GM21390 (cell line): ENCODE results near the gene PTPRM.

Experiments used
- ATAC-seq: cut with Tn5 transposase; IDR thresholded peaks from one replicate; pipeline ENCODE4 v1.9.1; 2021; ENCODE audit not compliant: unreplicated experiment

PTPRM gene

GRCh38 chr18:8367217-8367988, 800.3 kb downstream of the PTPRM start:
- ATAC-seq: no peak

DNA sequence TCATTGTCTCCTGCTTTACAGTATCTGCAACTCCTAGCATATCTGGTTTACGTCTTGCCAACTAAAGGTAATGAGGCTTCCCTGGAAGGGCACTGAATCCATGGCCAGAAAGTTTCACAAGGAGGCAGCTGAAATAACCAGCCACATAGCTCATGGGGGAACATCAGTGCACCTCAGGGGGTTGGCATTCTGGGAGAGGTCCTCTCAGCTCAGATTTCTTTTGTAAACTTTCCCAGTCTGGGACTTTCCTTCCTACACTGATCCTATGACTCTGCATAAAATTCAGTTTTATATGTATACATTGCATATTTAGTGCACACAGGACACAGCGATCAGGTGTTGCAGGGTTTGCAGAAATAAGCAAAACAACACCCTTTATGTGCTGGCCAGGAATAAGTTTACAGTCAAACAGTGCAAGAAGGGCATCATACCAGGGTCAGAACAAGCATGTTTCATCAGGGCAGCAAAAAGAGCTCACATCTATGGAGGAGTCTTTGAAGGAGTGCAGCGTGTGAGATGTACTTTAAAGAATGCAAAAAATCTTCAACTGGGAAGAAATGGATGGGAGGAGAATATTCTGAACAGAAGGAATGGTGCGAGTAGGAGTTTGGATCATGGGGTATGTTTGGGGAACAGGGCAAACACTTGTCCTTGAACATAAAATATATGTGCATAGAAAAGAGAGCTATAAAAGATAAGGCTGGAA, 801.5 kb downstream of the PTPRM start:
- ATAC-seq: no peak

- no peak for ATAC-seq
Observed at GRCh38 chr18:8373486-8373885, 806.4 kb downstream of the PTPRM start.

- ATAC-seq: no peak
Observed at GRCh38 chr18:8374676-8375075, 807.6 kb downstream of the PTPRM start.

- no peak for ATAC-seq
Observed at GRCh38 chr18:8375249-8375648, 808.1 kb downstream of the PTPRM start.

DNA sequence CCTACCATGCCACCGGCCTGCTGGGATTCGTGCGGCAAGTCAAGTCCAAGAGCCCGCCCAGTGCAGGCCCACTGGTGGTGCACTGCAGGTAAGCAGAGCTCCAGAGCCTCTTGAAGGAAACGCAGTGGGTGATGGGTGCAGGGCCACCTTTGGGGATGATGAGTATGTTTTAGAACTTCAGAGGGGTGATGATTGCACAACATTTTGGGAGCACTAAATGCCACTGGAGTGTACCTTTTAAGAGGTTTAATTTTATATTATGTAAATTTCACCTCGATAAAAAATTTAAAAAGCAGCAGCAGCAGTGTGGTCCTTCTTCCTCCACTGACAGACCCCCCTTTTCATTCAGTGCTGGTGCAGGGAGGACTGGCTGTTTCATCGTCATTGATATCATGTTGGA, 809.0 kb downstream of the PTPRM start:
- ATAC-seq: no peak

GRCh38 chr18:8379187-8379941, 812.2 kb downstream of the PTPRM start:
- no peak for ATAC-seq

- ATAC-seq: no peak
Observed at GRCh38 chr18:8380006-8380405, 812.9 kb downstream of the PTPRM start.

DNA sequence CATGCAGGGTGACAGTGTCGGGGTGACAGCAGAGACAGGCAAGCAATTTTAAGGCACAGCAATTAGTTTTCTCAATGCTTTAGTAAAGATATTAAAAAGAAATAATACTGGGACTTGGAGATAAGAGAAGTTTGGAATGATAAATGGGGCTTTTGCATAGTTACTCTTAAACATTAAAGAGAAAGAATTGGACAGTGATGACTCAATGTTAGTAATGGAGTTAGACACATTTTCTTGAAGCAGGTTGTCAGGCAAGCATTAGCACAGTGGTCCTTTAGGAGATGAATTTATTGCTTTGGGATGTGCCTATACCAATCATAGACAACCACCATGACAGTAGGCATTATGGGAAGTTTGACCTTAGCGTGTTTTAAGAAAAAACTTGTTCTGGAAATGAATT, 813.8 kb downstream of the PTPRM start:
- ATAC-seq: no peak

- ATAC-seq: no peak
Observed at GRCh38 chr18:8381821-8382459, 814.8 kb downstream of the PTPRM start.

- ATAC-seq: no peak
Observed at GRCh38 chr18:8385400-8385799, 818.3 kb downstream of the PTPRM start.

DNA sequence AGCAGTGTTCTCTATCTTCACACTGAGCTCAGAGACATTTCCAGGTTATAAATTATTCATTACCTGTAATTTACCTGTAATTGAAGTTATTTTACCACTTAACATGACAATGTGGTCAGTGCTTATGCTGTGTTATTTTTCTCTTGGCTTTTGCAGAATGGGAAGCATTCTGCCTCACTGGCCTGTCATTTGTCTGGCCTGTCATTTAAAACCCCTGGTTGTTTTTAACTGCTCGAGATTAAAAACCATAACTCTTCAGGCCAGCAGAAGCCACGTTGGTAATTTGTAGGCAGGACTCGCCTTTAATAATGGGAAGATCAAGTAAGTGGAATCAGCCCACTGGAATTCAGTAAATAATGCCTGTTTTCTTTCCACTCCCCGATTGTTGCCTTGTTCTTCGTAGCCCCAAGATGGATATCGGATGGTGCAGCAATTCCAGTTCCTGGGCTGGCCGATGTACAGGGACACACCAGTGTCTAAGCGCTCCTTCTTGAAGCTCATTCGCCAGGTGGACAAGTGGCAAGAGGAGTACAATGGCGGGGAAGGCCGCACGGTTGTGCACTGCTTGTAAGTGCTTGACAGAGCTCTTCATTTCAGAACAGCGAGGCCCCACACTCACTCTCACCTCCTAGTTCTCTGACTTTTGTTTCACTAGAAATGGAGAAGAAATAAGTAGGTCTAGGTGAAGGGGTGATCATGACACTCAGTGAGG, 819.7 kb downstream of the PTPRM start:
- ATAC-seq: no peak

DNA sequence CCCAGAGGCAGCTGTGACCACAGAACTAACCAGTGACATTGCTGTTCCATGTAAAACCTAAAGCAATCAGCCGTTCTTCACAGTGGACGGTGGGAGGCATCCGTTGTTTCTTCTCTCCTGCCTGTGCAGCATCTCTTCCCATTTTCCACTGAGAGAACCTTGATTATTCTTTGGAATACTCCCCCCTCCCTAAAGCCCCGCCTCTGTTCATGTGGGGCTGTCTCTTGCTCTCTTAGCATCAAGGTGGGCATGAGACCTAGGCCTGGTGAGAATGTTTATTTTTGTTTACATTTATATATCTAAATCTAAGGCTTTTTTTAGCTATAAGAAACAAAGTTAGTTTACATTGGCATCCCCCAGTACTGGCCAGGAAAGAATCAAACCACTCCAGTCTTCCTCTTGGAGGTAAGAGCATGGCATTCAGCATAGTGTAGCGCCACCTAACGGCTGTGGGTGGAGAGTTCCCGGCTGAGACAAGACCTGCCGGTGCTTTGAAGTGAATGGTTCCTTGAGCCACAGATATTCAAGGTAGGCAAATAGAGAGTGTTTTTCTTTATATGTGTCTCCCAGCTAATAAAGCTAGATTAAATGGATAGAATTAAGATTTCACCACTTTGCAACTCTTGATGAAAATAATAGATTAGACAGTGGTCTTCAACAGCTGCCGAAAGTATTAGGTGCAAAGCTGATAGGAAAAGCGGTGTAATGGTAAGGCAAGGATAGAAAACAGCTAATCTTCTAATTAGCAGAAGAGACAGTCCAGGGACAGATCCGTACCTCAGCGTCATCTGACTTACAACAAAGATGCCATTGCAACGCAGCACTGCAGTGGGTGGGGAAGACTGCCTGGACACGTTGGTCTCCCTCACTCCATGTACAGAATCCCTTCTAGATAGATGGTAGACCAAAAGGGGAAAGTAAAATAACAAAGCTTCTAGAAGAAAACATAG, 822.5 kb downstream of the PTPRM start:
- ATAC-seq: peak; percentile 54

DNA sequence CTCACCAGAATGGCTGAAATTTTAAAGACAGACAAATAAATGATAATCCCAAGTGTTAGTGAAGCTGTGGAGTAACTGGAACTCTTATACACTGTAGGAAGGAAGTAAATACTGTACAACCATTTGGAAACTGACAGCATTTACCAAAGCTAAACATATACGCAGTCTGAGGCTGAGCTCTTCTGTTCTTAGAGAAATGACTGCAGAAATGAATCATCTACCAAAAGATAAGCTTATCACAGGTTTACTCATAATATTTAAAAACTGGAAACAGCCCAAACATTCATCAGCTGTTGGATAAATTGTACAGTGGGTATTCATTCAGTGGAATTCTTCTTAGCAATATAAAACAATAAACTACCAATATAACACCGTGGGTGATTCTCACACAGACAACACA, 824.0 kb downstream of the PTPRM start:
- no peak for ATAC-seq

DNA sequence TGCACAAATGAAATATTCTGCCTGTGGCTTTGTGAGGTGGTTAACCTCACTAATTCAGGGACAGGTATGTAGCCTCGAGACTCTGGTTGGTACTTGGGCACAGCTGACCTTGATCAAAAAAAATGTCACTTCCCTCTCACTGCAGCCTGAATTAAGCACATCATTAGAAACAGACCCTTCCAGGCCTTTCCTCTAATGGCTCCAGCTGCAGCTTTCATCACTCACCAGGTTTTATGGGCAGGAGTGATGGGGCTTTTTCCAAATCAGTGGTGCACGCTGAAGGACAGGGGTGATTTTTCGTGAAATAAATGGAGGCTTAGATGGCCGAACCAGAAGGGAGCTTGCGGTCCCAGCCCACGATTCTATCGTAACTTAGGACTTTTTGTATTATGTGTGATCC, 829.1 kb downstream of the PTPRM start:
- no peak for ATAC-seq

DNA sequence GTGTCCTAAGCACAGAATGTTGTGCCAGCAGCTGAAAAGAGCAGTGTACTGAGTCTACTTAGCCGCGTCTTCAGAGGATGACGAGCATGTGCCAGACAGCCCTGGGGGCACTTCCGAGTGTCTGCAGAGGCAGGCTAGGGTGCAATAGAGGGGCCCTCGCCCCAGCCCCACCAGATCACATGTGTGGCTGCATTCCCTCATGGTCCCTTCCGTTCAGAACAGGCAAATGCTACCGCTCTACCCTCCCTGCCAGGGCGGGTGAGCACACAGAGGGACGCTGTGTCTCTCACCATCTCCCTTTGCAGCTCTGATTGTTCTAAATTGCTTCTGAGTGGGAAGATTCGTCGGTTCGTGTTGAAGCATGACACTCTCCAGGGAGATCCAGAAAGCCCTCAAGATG, 829.9 kb downstream of the PTPRM start:
- ATAC-seq: no peak

GRCh38 chr18:8399138-8399537, 832.0 kb downstream of the PTPRM start:
- no peak for ATAC-seq

DNA sequence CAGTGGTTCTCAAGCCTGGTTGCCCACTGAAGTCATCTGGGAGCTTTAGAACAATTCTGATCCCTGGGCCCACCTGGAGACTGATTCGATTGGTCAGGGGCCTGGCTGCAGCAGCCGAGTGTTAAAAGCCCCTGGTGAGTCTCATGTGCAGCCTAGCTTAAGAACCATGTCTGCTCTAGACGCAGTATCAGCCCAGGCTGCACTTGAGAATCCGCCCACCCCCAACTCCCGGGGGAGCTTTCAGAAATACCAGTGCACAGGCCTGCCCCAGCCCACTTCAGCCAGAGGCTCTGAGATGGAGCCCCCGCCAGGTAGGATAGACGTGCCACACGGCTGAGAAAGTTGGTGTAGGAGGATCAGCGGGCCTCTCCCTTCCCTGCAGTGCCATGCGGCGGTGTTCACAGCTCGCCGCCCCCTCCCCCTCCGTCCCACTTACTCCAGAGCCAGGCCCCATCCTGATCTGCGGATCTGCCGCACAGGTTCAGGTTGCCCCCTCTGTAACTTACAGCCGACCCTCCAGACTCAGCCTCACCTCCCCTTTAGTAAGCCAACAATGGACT, 833.2 kb downstream of the PTPRM start:
- ATAC-seq: no peak

- ATAC-seq: no peak
Observed at GRCh38 chr18:8400825-8401224, 833.7 kb downstream of the PTPRM start.
